ENCODE measurements around the gene MRPS6. TPM values are rescaled to one million over a fixed set of nuclear protein-coding genes. Genes with fewer than 3 reads are reported as not detected.

Gene MRPS6
- total RNA-seq, 1 experiment from 2014 or later: 55.1 TPM

DNA sequence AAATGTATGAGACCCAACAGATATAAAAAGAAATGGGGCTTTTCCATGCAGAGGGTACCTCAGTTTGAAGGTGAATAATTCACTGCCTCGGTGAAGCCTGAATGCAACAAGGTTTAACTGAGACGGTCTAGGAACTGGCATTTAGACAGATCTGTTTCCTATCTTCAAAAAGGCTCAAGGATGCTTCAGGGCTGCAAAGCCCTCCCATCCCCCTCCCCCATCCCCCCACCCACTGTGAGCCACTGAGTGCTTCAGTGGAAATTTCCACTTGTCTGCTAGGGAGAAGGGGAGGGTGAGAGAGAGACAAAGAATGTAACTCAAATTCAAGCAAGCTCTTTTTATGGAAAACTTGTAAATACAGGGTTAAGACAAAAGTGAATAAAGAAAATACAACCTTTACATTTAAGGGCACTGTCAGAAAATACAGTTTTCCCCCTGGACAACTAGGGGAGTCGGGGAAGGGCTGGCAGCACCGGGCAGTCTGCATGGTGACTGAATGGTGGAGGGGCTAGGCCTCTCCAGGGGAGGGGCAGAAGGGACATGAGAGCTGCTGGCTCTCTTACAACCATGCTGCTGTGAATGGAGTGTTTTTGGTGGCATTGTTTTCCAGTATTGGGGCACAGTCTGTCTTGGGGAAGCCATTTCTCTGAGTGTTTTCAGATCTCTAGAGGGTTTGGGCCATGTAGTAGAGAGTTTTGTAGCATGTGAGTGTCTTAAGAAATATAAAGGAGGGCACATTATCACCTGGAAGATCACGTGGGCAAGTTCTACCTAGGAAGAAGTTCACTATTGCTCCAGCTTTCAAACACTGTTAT lies 56.7 kb downstream of the MRPS6 start:
- Histone ChIP-seq H3K36me3 (ENCODE audit: control insufficient read depth in 1 of 2, insufficient read depth in 2 of 2, low read length in 2 of 2) (peaks cover 7 to 10% of the 10 kb centered on the region in 2 experiments; a peak in 2 of 4 replicates), H3K9me3 (ENCODE audit: control insufficient read depth in 1 of 2, insufficient read depth in 1 of 2, low read depth in 1 of 2, low read length in 2 of 2) (no peaks in the 10 kb centered on the region), H3K27me3 (ENCODE audit: insufficient read depth, low read length) (no peaks in the 10 kb centered on the region), H3K4me3 (replicated peaks in 1 of 2; ENCODE audit: low read depth in 1 of 2, low read length in 2 of 2) (no peak overlapping the region), H3K9me2 (ENCODE audit: insufficient read depth) (no peaks in the 10 kb centered on the region), H3K4me2 (ENCODE audit: low read length) (peak overlapping the region; percentile 12; the same call in 1 of the 2 replicates), H3K4me1 (ENCODE audit: control insufficient read depth in 1 of 2, insufficient read depth in 2 of 2, low read length in 2 of 2) (peaks cover 14 to 18% of the 10 kb centered on the region in 2 experiments; a peak in 3 of 4 replicates), H3K79me2 (ENCODE audit: insufficient read depth, low read length) (peaks cover 73% of the 10 kb centered on the region), H3K9ac (ENCODE audit: low read length) (no peak overlapping the region), H4K20me1 (ENCODE audit: insufficient read depth) (no peaks in the 10 kb centered on the region), H2AFZ (ENCODE audit: low read depth, low read length, poor library complexity, severe bottlenecking) (no peak overlapping the region), H3K27ac (ENCODE audit: low read depth, low read length) (peak overlapping the region; percentile 55)
- DNase-seq (ENCODE audit: low read depth, low spot score) (no peak), ATAC-seq (no peak)
- no TSS peak for BruUV-seq (replicated peaks)
- TF ChIP-seq ZNF274 (IDR thresholded peaks at IDR 0.05; ENCODE audit: low read depth, low read length) (no peak), EGR1 (IDR thresholded peaks at IDR 0.05; ENCODE audit: low read depth) (no peak), EZH2 (IDR thresholded peaks at IDR 0.05) (no peak), CTCF (IDR thresholded peaks at IDR 0.05 in 2 of 3, conservative IDR thresholded peaks at IDR 0.05 in 1 of 3; ENCODE audit: borderline replicate concordance in 1 of 3, insufficient read depth in 1 of 3, low read depth in 2 of 3, low read length in 2 of 3) (no peak), EZH2phosphoT487 (IDR thresholded peaks at IDR 0.05; ENCODE audit: borderline replicate concordance) (no peak), ATF3 (IDR thresholded peaks at IDR 0.05) (no peak), ELF1 (IDR thresholded peaks at IDR 0.05; ENCODE audit: borderline replicate concordance, low read depth) (no peak), POLR2A (IDR thresholded peaks at IDR 0.05; ENCODE audit: borderline replicate concordance, extremely low read depth, insufficient read depth, insufficient read length) (no peak), FOSL1 (IDR thresholded peaks at IDR 0.05; ENCODE audit: low read depth) (no peak), YY1 (IDR thresholded peaks at IDR 0.05; ENCODE audit: extremely low read depth, insufficient replicate concordance, low read depth, low read length) (no peak), TCF7L2 (IDR thresholded peaks at IDR 0.05; ENCODE audit: borderline replicate concordance, extremely low read depth, insufficient read depth, insufficient read length) (no peak), CEBPB (IDR thresholded peaks at IDR 0.05; ENCODE audit: low read depth) (no peak)
- TF ChIP-seq, protein P1, sequence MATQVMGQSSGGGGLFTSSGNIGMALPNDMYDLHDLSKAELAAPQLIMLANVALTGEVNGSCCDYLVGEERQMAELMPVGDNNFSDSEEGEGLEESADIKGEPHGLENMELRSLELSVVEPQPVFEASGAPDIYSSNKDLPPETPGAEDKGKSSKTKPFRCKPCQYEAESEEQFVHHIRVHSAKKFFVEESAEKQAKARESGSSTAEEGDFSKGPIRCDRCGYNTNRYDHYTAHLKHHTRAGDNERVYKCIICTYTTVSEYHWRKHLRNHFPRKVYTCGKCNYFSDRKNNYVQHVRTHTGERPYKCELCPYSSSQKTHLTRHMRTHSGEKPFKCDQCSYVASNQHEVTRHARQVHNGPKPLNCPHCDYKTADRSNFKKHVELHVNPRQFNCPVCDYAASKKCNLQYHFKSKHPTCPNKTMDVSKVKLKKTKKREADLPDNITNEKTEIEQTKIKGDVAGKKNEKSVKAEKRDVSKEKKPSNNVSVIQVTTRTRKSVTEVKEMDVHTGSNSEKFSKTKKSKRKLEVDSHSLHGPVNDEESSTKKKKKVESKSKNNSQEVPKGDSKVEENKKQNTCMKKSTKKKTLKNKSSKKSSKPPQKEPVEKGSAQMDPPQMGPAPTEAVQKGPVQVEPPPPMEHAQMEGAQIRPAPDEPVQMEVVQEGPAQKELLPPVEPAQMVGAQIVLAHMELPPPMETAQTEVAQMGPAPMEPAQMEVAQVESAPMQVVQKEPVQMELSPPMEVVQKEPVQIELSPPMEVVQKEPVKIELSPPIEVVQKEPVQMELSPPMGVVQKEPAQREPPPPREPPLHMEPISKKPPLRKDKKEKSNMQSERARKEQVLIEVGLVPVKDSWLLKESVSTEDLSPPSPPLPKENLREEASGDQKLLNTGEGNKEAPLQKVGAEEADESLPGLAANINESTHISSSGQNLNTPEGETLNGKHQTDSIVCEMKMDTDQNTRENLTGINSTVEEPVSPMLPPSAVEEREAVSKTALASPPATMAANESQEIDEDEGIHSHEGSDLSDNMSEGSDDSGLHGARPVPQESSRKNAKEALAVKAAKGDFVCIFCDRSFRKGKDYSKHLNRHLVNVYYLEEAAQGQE (IDR thresholded peaks at IDR 0.05; ENCODE audit: low read depth): no peak
- CTCF ChIA-PET: no interaction called here
- POLR2A ChIA-PET: no interaction called here
- RAD21 ChIA-PET (ENCODE audit: low non-redundant PET in 1 of 2, low total read pairs in 2 of 2, uncharacterized antibody in 2 of 2, unreplicated experiment in 2 of 2): interaction anchor here in 1 of 2 experiments (0.7 kb wide), 1 partner anchor 72 kb away, joined by 3 read pairs; no protein-coding TSS in a partner anchor
- intact Hi-C loops (cut with micrococcal nuclease): no loop called here
